GM12878 (cell line): ENCODE results near the gene SSH3. TPM values are rescaled to one million over a fixed set of nuclear protein-coding genes. Genes with fewer than 3 reads are reported as not detected.
A peak's percentile ranks its signal among the peaks of the same experiment; 100 is the strongest.

ENCODE experiments used
- CBFB ChIP-seq: IDR thresholded peaks from 2 replicates; pipeline ENCODE4 v1.6.1; 2016; ENCODE audit warnings: antibody characterized with exemption, low read depth
- DPF2 ChIP-seq: fragments of 450-650 bp; IDR thresholded peaks from 2 replicates; pipeline ENCODE4 v1.6.1; 2017; ENCODE audit warnings: mild to moderate bottlenecking
- EP300 ChIP-seq, 2 experiments: fragments of 150-350 bp in 1 of 2; IDR thresholded peaks; 2 replicates each; pipeline ENCODE4 v1.6.1; 2011 to 2012; ENCODE audit warnings: low read depth in 2 of 2, low read length in 2 of 2, borderline replicate concordance in 1 of 2, improper control_type of control experiment in 1 of 2, inconsistent platforms in 1 of 2; ENCODE audit not compliant: control insufficient read depth in 1 of 2
- HDAC6 ChIP-seq: fragments of 200-600 bp; sonication (generic); IDR thresholded peaks from one replicate; pipeline ENCODE4 v1.8.0; 2017; ENCODE audit warnings: antibody characterized with exemption; ENCODE audit not compliant: unreplicated experiment
- IKZF2 ChIP-seq, 2 experiments: fragments of 450-650 bp; IDR thresholded peaks; 2 replicates each; pipeline ENCODE4 v1.6.1; 2017; ENCODE audit warnings: mild to moderate bottlenecking in 2 of 2, moderate library complexity in 2 of 2
- KAT2A ChIP-seq: conservative IDR thresholded peaks from 2 replicates; pipeline ENCODE4 v1.6.1; 2011; ENCODE audit warnings: low read depth, low read length; ENCODE audit not compliant: control insufficient read depth
- KLF5 ChIP-seq: fragments of 450-650 bp; IDR thresholded peaks from 2 replicates; pipeline ENCODE4 v1.6.1; 2014; ENCODE audit warnings: mild to moderate bottlenecking; ENCODE audit not compliant: partially characterized antibody
- MYC ChIP-seq: IDR thresholded peaks from 2 replicates; pipeline ENCODE4 v1.6.1; 2011; ENCODE audit warnings: mild to moderate bottlenecking, low read length, moderate library complexity, inconsistent platforms; ENCODE audit not compliant: insufficient read depth, insufficient replicate concordance, insufficient read length, severe bottlenecking
- NFXL1 ChIP-seq: fragments of 450-650 bp; IDR thresholded peaks from 2 replicates; pipeline ENCODE4 v1.6.1; 2017; ENCODE audit warnings: antibody characterized with exemption, mild to moderate bottlenecking, borderline replicate concordance
- NR2C1 ChIP-seq: fragments of 450-650 bp; IDR thresholded peaks from 2 replicates; pipeline ENCODE4 v1.6.1; 2017; ENCODE audit warnings: antibody characterized with exemption, mild to moderate bottlenecking, moderate library complexity
- POLR2AphosphoS2 ChIP-seq: IDR thresholded peaks from 2 replicates; pipeline ENCODE4 v1.6.1; 2011; ENCODE audit warnings: low read depth, mild to moderate bottlenecking, low read length, improper control_type of control experiment, moderate library complexity
- SMAD1 ChIP-seq: fragments of 450-650 bp; IDR thresholded peaks from 2 replicates; pipeline ENCODE4 v1.6.1; 2018; ENCODE audit warnings: mild to moderate bottlenecking, low read depth; ENCODE audit not compliant: partially characterized antibody
- STAT3 ChIP-seq: IDR thresholded peaks from 2 replicates; pipeline ENCODE4 v1.6.1; 2011; ENCODE audit warnings: low read depth, low read length, improper control_type of control experiment
- TCF3 ChIP-seq: IDR thresholded peaks from 2 replicates; pipeline ENCODE4 v1.6.1; 2012; ENCODE audit warnings: low read depth, mild to moderate bottlenecking, low read length, borderline replicate concordance; ENCODE audit not compliant: insufficient read depth
- polyA plus RNA-seq, 11 experiments: library from polyadenylated mRNA; depleted of rRNA in 4 of 11; unstranded in 6 of 11; stranded (reverse) in 5 of 11; fragments of >200 nt; fragmentation: Nextera tagmentation in 4 of 11; fragmentation: Illumina TruSeq in 1 of 11; extraction: Ambion mirVana in 4 of 11; extraction: Trizol in 1 of 11; gene quantifications; 1 replicate in 1 of 11; 2 replicates in 10 of 11; pipeline versions ENCODE4 v1.2.1 to v1.2.3, GENCODE V29; 2011 to 2016; ENCODE audit warnings: inconsistent platforms in 2 of 11, missing spikeins in 2 of 11, low read depth in 1 of 11
- total RNA-seq, 4 experiments: library from RNA; depleted of rRNA in 3 of 4; stranded (reverse); fragments of >200 nt in 3 of 4; fragmentation: Illumina TruSeq in 1 of 4; extraction: Trizol in 1 of 4; gene quantifications; 2 replicates each; pipeline versions ENCODE4 v1.2.1 to v1.2.3, GENCODE V29; 2013 to 2021
- TF ChIP-seq, protein P1 (sequence below): fragments of 450-650 bp; IDR thresholded peaks from 2 replicates; pipeline ENCODE4 v1.6.1; 2016; ENCODE audit warnings: mild to moderate bottlenecking
- TF ChIP-seq, protein P2 (sequence below): fragments of 450-650 bp; formaldehyde crosslinking; IDR thresholded peaks from 2 replicates; pipeline ENCODE4 v1.4.0; 2022; ENCODE audit warnings: mild to moderate bottlenecking, moderate library complexity
- TF ChIP-seq, protein P3 (sequence below): fragments of 450-650 bp; IDR thresholded peaks from 2 replicates; pipeline ENCODE4 v1.6.1; 2017; ENCODE audit warnings: low read depth, mild to moderate bottlenecking, moderate library complexity
- TF ChIP-seq, protein P4 (sequence below): IDR thresholded peaks from 2 replicates; pipeline ENCODE4 v1.6.1; 2012; ENCODE audit warnings: low read depth, low read length, improper control_type of control experiment
- TF ChIP-seq, protein P5 (sequence below): fragments of 450-650 bp; formaldehyde crosslinking; IDR thresholded peaks from 2 replicates; pipeline ENCODE4 v1.5.0; 2022; ENCODE audit warnings: mild to moderate bottlenecking, missing genetic modification characterization

The SSH3 gene
- total and polyA plus RNA-seq, 10 of the 15 experiments (the other 5 are each of a cell fraction or from before 2014, with no cell fraction given) = 0.05 to 0.83 (median 0.28) TPM; not detected in 3

DNA sequence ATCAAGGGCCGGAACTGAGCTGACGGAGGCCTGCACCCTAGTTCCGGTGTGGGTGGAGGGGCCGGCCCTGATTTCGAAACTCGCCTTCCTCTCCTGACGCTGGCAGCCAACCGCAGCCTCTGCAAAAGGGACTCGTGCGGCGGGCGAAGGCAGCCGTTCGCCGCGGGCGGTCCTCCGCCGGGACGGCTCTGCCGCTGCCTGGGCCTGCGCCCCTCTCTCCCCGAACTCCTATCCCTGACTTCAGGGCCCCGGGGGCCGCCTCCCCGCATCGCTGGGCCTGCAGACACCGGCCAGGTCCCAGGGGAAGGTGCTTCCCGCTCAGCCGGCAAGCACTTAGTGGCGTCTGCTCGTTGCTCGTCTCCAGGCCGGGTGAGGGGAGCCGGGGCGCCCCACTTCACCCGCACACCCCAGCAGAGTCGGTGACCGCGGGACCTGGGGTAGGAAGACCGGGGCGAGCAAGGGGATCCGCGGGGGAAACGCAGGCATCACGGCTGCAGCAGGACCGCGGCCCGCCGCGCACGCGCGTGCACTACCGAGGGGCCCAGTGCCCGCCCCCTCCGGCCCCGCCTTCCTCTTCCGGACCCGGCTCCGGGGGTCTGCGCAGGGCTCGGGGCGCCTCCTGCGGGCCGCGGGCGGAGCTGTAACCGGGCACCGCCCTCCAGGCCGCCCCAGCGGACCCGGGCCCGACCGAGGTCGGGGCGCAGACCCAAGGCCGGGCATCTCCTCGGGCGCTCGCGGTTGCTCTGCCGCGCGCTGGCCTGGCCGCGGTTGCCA, 14.7 kb upstream of the SSH3 start (continued):
- TF ChIP-seq TCF3 = peak; percentile 72; the same call in 1 of the 2 replicates
- peak; percentile 62 for TF ChIP-seq HDAC6
- TF ChIP-seq IKZF2 (IDR thresholded peaks at IDR 0.05) = peak; percentile 50 to 74
- no peak for TF ChIP-seq NFXL1
- peak; percentile 96 for TF ChIP-seq DPF2
- TF ChIP-seq, protein P1, sequence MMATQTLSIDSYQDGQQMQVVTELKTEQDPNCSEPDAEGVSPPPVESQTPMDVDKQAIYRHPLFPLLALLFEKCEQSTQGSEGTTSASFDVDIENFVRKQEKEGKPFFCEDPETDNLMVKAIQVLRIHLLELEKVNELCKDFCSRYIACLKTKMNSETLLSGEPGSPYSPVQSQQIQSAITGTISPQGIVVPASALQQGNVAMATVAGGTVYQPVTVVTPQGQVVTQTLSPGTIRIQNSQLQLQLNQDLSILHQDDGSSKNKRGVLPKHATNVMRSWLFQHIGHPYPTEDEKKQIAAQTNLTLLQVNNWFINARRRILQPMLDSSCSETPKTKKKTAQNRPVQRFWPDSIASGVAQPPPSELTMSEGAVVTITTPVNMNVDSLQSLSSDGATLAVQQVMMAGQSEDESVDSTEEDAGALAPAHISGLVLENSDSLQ = no peak
- peak; percentile 47 for TF ChIP-seq SMAD1
- peak; percentile 92 for TF ChIP-seq CBFB
- TF ChIP-seq, protein P2, sequence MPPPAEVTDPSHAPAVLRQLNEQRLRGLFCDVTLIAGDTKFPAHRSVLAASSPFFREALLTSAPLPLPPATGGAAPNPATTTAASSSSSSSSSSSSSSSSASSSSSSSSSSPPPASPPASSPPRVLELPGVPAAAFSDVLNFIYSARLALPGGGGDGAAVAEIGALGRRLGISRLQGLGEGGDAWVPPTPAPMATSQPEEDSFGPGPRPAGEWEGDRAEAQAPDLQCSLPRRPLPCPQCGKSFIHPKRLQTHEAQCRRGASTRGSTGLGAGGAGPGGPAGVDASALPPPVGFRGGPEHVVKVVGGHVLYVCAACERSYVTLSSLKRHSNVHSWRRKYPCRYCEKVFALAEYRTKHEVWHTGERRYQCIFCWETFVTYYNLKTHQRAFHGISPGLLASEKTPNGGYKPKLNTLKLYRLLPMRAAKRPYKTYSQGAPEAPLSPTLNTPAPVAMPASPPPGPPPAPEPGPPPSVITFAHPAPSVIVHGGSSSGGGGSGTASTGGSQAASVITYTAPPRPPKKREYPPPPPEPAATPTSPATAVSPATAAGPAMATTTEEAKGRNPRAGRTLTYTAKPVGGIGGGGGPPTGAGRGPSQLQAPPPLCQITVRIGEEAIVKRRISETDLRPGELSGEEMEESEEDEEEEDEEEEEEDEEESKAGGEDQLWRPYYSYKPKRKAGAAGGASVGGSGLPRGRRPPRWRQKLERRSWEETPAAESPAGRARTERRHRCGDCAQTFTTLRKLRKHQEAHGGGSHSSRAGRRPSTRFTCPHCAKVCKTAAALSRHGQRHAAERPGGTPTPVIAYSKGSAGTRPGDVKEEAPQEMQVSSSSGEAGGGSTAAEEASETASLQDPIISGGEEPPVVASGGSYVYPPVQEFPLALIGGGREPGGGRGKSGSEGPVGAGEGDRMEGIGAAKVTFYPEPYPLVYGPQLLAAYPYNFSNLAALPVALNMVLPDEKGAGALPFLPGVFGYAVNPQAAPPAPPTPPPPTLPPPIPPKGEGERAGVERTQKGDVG = no peak
- TF ChIP-seq, protein P3, sequence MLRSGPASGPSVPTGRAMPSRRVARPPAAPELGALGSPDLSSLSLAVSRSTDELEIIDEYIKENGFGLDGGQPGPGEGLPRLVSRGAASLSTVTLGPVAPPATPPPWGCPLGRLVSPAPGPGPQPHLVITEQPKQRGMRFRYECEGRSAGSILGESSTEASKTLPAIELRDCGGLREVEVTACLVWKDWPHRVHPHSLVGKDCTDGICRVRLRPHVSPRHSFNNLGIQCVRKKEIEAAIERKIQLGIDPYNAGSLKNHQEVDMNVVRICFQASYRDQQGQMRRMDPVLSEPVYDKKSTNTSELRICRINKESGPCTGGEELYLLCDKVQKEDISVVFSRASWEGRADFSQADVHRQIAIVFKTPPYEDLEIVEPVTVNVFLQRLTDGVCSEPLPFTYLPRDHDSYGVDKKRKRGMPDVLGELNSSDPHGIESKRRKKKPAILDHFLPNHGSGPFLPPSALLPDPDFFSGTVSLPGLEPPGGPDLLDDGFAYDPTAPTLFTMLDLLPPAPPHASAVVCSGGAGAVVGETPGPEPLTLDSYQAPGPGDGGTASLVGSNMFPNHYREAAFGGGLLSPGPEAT = peak; percentile 78
- TF ChIP-seq, protein P4, sequence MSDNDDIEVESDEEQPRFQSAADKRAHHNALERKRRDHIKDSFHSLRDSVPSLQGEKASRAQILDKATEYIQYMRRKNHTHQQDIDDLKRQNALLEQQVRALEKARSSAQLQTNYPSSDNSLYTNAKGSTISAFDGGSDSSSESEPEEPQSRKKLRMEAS = no peak; the same call in 1 of the 2 replicates
- TF ChIP-seq, protein P5, sequence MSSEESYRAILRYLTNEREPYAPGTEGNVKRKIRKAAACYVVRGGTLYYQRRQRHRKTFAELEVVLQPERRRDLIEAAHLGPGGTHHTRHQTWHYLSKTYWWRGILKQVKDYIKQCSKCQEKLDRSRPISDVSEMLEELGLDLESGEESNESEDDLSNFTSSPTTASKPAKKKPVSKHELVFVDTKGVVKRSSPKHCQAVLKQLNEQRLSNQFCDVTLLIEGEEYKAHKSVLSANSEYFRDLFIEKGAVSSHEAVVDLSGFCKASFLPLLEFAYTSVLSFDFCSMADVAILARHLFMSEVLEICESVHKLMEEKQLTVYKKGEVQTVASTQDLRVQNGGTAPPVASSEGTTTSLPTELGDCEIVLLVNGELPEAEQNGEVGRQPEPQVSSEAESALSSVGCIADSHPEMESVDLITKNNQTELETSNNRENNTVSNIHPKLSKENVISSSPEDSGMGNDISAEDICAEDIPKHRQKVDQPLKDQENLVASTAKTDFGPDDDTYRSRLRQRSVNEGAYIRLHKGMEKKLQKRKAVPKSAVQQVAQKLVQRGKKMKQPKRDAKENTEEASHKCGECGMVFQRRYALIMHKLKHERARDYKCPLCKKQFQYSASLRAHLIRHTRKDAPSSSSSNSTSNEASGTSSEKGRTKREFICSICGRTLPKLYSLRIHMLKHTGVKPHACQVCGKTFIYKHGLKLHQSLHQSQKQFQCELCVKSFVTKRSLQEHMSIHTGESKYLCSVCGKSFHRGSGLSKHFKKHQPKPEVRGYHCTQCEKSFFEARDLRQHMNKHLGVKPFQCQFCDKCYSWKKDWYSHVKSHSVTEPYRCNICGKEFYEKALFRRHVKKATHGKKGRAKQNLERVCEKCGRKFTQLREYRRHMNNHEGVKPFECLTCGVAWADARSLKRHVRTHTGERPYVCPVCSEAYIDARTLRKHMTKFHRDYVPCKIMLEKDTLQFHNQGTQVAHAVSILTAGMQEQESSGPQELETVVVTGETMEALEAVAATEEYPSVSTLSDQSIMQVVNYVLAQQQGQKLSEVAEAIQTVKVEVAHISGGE (CRISPR knock-in tag) = no peak
- TF ChIP-seq POLR2AphosphoS2 = peak; percentile 94
- TF ChIP-seq KLF5 = peak; percentile 85
- no peak for TF ChIP-seq KAT2A
- peak; percentile 17 to 67; a peak in 1 of 4 replicates for TF ChIP-seq EP300 (IDR thresholded peaks at IDR 0.05; ENCODE audit: borderline replicate concordance in 1 of 2, control insufficient read depth in 1 of 2, low read depth in 2 of 2, low read length in 2 of 2)
- no peak for TF ChIP-seq STAT3
- no peak for TF ChIP-seq MYC
- peak; percentile 42; the same call in 1 of the 2 replicates for TF ChIP-seq NR2C1
